ENCODE measurements around the gene PDGFB. TPM values are rescaled to one million over a fixed set of nuclear protein-coding genes. Genes with fewer than 3 reads are reported as not detected.

The PDGFB gene
- total RNA-seq, 2 experiments from 2014 or later, result 6.4 to 6.5 TPM

GRCh38 chr22:39283322-39284141, 38.8 kb upstream of the PDGFB start:
- Mint-ChIP-seq H3K4me3 (no peak overlapping the region), H3K27me3 (peaks cover 13% of the 10 kb centered on the region), H3K36me3 (ENCODE audit: low read depth) (no peaks in the 10 kb centered on the region), H3K4me1 (peaks cover 2% of the 10 kb centered on the region), H3K27ac (no peak overlapping the region), H3K9me3 (no peaks in the 10 kb centered on the region)
- ChIA-PET CTCF (interaction anchor here (1.4 kb wide), 1 partner anchor 114 kb away, joined by 3 read pairs; no protein-coding TSS in a partner anchor), POLR2A (no interaction called here)
- no peak for DNase-seq

DNA sequence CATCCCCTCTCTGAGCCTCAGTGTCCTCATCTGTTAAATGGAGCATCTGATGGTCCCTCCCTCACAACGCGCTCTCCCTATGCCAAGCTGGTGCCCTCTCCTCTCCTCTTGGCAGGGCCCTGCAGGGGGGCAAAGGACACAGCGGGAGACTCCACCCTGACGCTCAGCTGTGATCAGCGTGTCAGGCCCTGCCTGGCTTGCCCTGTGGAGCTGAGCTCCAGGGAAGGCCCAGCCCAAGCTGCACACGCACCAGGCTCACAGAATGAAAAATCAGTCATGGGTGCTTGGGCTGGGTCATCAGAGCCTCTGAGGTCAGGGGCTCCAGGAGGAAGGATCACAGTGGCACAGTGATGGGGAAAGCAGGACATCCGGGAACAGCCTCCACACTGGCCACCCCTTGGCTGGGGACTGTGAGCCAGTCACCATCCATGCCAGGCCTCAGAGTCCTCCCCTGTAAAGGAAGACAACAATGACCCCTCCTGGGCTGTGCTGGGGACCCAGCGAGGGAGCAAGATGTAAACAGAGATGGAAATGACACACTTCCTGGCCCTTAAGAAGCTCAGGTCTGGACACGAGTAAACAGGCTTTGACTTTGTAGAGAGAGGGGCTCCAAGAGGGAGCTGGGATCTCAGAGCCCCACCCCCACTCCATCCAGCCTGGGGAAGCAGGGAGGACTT, 38.0 kb upstream of the PDGFB start:
- CTCF ChIA-PET, result interaction anchor here (1.4 kb wide), 1 partner anchor 113 kb away, joined by 3 read pairs; no protein-coding TSS in a partner anchor
- Mint-ChIP-seq H3K27ac (no peak overlapping the region), H3K9me3 (no peaks in the 10 kb centered on the region), H3K36me3 (ENCODE audit: low read depth) (no peaks in the 10 kb centered on the region), H3K27me3 (peaks cover 13% of the 10 kb centered on the region), H3K4me3 (no peak overlapping the region), H3K4me1 (peaks cover 2% of the 10 kb centered on the region)
- no peak for DNase-seq
- POLR2A ChIA-PET, result no interaction called here

GRCh38 chr22:39281126-39281525, 36.3 kb upstream of the PDGFB start:
- Mint-ChIP-seq H3K27me3 (peaks cover 17% of the 10 kb centered on the region), H3K36me3 (ENCODE audit: low read depth) (no peaks in the 10 kb centered on the region), H3K9me3 (peaks cover 2% of the 10 kb centered on the region), H3K4me3 (no peak overlapping the region), H3K4me1 (no peaks in the 10 kb centered on the region), H3K27ac (no peak overlapping the region)
- CTCF ChIA-PET, result no interaction called here
- POLR2A ChIA-PET, result no interaction called here
- no peak for DNase-seq

DNA sequence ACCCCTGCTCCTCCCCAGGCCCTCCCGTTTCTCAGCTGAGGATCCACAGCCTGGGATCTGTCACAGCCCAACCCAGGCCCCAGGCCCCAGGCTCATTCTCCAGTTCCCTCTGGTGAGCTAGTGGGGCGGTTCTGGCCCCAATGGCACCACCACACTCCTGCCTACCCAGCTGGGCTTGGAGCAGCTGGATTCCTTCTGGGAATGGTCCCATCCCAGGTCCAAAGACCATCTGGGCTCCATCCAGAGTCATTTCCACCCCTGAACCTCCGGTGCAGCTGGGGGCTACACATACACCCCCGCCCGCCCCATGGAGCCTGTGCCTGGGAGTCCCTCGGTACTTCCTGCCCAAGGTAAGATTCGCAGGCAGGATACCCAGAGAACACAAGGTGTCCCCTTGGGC, 35.5 kb upstream of the PDGFB start:
- POLR2A ChIA-PET, result no interaction called here
- peaks cover 2% of the 10 kb centered on the region for H3K9me3 Mint-ChIP-seq
- peaks cover 21% of the 10 kb centered on the region for H3K27me3 Mint-ChIP-seq
- H3K27ac Mint-ChIP-seq, result no peak overlapping the region
- no peak for DNase-seq
- no peaks in the 10 kb centered on the region for H3K36me3 Mint-ChIP-seq (ENCODE audit: low read depth)
- H3K4me1 Mint-ChIP-seq, result no peaks in the 10 kb centered on the region
- CTCF ChIA-PET, result no interaction called here
- no peak overlapping the region for H3K4me3 Mint-ChIP-seq

DNA sequence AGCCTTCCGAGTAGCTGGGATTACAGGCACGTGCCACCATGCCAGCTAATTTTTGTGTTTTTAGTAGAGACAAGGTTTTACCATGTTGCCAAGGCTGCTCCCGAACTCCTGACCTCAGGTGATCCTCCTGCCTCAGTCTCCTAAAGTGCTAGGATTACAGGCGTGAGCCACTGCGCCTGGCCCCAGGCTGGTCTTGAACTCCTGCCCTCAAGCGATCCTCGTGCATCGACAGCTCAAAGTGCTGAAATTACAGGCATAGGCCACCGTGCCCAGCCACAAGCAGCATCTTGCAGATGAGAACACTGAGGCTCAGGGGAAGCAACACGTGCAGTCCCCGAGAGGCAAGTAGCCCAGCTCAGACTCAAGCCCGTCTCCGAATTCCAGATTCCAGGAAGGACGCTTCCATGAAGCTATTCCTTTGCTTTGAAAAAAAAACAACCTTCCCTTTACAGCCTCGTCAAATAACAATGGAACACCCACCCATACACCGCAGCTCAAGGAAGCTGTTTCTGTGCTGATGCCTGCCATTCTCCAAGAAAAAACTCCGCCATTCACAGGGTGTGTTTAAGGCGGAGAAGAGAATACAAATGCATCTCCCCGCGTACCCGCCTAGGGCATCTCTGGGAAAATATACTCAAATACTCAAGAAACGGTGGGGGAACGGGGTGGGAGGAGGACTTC, 34.5 kb upstream of the PDGFB start:
- no peak for DNase-seq
- no peak overlapping the region for H3K27ac Mint-ChIP-seq
- CTCF ChIA-PET, result interaction anchor here (1.2 kb wide), 1 partner anchor 492 kb away, joined by 5 read pairs; no protein-coding TSS in a partner anchor
- peaks cover 2% of the 10 kb centered on the region for H3K9me3 Mint-ChIP-seq
- H3K4me1 Mint-ChIP-seq, result no peaks in the 10 kb centered on the region
- H3K36me3 Mint-ChIP-seq (ENCODE audit: low read depth), result no peaks in the 10 kb centered on the region
- no peak overlapping the region for H3K4me3 Mint-ChIP-seq
- POLR2A ChIA-PET, result no interaction called here
- peaks cover 21% of the 10 kb centered on the region for H3K27me3 Mint-ChIP-seq

GRCh38 chr22:39278040-39278439, 33.3 kb upstream of the PDGFB start:
- Mint-ChIP-seq H3K9me3 (peaks cover 2% of the 10 kb centered on the region), H3K4me3 (no peak overlapping the region), H3K4me1 (no peaks in the 10 kb centered on the region), H3K27me3 (peaks cover 21% of the 10 kb centered on the region), H3K36me3 (ENCODE audit: low read depth) (no peaks in the 10 kb centered on the region), H3K27ac (no peak overlapping the region)
- ChIA-PET POLR2A (no interaction called here), CTCF (no interaction called here)
- no peak for DNase-seq

DNA sequence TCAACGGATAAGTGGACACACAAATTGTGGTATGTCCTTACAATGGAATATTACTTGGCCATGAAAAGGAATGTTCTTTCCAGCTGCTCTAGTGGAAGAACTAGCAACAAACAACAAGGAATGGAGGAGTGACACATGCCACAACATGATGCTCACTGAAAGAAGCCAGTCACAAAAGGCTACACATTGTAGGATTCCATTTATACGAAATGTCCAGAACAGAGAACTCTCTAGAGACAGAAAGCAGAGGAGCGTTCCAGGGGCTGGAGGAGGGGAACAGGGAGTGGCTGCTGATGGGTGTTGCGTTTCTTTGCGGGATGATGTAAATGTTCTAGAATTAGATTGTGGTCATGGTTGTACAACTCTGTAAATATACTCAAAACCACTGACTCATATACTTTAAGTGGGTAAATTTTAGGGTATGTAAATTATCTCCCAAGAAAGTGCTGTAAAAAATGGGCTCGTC, 32.4 kb upstream of the PDGFB start:
- Mint-ChIP-seq H3K36me3 (ENCODE audit: low read depth) (no peaks in the 10 kb centered on the region), H3K27me3 (peaks cover 21% of the 10 kb centered on the region), H3K4me1 (no peaks in the 10 kb centered on the region), H3K9me3 (peaks cover 2% of the 10 kb centered on the region), H3K27ac (no peak overlapping the region), H3K4me3 (no peak overlapping the region)
- ChIA-PET CTCF (no interaction called here), POLR2A (no interaction called here)
- DNase-seq, result no peak

DNA sequence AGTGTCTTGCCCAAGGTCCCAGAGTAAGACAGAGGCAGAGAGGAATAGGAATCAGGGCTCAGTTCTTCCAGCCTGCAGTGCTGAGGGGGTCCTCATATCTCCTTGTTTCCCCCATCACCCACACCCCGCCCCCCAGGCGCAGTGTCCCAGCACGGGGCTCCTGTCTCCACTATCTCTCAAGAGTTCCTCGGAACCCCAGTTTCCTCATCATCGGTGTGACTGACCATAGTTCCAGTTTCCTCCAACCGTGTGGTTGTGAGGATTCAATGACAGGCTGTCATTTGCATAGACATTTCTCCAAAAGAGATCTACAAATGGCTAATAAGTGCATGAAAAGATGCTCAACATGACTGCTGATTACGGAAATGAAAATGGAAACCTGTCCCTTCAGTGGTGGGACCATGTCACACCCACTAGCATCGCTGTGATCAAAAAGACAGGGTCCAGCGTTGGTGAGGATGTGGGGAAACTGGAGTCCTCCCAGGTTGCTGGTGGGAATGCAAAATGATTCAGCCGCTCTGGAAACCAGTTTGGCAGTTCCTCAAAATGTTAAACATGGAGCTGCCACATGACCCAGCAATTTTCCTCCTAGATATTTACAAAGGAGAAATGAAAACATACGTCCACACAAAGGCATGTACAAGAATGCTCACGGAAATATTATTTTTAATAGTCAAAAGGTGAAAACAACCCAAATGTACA, 31.8 kb upstream of the PDGFB start:
- no peak overlapping the region for H3K27ac Mint-ChIP-seq
- DNase-seq, result no peak
- H3K4me1 Mint-ChIP-seq, result no peaks in the 10 kb centered on the region
- H3K9me3 Mint-ChIP-seq, result peaks cover 2% of the 10 kb centered on the region
- no peak overlapping the region for H3K4me3 Mint-ChIP-seq
- CTCF ChIA-PET, result no interaction called here
- POLR2A ChIA-PET, result no interaction called here
- no peaks in the 10 kb centered on the region for H3K36me3 Mint-ChIP-seq (ENCODE audit: low read depth)
- peaks cover 21% of the 10 kb centered on the region for H3K27me3 Mint-ChIP-seq

DNA sequence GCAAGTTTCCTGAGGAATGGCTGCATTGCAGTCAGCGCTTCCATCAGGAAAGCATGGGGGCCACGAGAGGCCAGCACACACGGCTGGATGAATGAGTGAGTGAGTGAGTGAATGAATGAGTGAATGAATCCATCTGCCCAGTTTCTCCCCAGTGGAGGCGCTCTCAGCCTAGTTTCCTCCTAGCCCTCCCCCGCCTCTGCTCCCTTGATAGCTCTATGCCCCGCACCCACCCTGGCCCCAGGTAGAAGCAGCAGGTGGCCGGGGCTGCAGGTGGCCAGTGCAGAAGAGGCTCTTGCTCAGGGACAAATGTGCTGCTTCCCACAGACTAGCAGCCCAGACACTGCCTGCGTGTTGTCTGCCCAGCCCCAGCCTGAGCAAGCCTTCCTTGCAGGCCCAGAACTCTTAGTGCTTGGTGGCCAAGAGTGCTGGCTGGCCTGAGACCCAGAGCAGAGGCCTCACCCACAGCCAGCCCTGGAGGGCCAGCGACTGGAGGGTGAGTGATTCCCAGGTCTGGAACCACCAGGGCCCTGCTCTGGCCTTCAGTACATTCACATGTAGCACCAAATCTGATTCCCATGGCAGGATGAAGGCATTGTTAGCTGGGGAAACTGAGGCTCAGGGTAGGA, 31.1 kb upstream of the PDGFB start:
- H3K4me1 Mint-ChIP-seq, result no peaks in the 10 kb centered on the region
- no peak overlapping the region for H3K27ac Mint-ChIP-seq
- peaks cover 2% of the 10 kb centered on the region for H3K9me3 Mint-ChIP-seq
- ChIA-PET CTCF (no interaction called here), POLR2A (no interaction called here)
- no peak for DNase-seq
- H3K4me3 Mint-ChIP-seq, result no peak overlapping the region
- H3K36me3 Mint-ChIP-seq (ENCODE audit: low read depth), result no peaks in the 10 kb centered on the region
- peaks cover 21% of the 10 kb centered on the region for H3K27me3 Mint-ChIP-seq

- Mint-ChIP-seq H3K27ac (no peak overlapping the region), H3K4me1 (no peaks in the 10 kb centered on the region), H3K9me3 (peaks cover 2% of the 10 kb centered on the region), H3K27me3 (peaks cover 16% of the 10 kb centered on the region), H3K36me3 (ENCODE audit: low read depth) (no peaks in the 10 kb centered on the region), H3K4me3 (no peak overlapping the region)
- no peak for DNase-seq
- ChIA-PET POLR2A (no interaction called here), CTCF (no interaction called here)
Observed at GRCh38 chr22:39273950-39274887, 29.4 kb upstream of the PDGFB start.

DNA sequence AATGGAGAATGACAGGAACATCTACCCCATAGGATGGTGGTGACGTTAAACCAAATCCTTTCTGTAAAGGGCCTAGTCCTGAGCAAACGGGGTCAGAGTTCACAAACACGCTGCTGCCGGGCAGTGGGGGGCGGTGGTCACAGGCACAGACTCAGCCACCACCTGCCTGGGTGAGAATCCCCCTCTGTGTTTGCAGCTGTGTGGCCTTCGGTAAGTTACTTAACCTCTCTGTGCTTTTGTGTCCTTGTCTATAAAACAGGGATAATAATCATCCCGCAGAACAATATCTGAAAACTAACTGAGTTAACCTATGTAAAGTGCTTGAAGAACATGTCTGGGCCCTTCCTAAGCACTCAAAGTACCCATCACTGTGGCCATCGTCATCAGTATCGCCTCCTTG, 26.0 kb upstream of the PDGFB start:
- CTCF ChIA-PET, result no interaction called here
- H3K27ac Mint-ChIP-seq, result no peak overlapping the region
- POLR2A ChIA-PET, result no interaction called here
- peaks cover 9% of the 10 kb centered on the region for H3K4me1 Mint-ChIP-seq
- DNase-seq, result no peak
- peaks cover under 1% of the 10 kb centered on the region for H3K27me3 Mint-ChIP-seq
- H3K4me3 Mint-ChIP-seq, result no peak overlapping the region
- no peaks in the 10 kb centered on the region for H3K9me3 Mint-ChIP-seq
- no peaks in the 10 kb centered on the region for H3K36me3 Mint-ChIP-seq (ENCODE audit: low read depth)

DNA sequence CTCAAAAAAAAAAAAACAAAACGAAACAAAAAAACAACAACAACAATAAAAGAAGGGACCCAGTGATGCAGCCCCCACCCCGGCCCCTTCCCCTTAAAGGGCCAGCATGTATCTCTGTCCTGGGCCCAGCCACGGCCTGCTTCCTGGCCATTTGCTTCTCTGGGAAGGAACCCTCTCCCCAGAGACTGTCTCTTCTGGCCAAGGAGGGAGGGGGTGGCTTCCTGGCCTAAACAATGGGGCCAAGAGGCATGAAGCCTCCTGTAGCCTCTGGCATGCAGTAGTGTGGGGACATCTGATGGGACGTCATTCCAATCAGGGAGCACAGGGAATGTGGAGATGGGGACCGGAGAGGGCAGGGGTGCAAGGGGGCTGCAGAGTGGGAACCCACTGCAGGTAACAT, 25.5 kb upstream of the PDGFB start:
- Mint-ChIP-seq H3K27ac (no peak overlapping the region), H3K4me3 (no peak overlapping the region), H3K36me3 (ENCODE audit: low read depth) (no peaks in the 10 kb centered on the region), H3K4me1 (peaks cover 13% of the 10 kb centered on the region), H3K27me3 (no peaks in the 10 kb centered on the region), H3K9me3 (no peaks in the 10 kb centered on the region)
- DNase-seq, result no peak
- ChIA-PET CTCF (no interaction called here), POLR2A (no interaction called here)

Measured in activated CD4-positive, alpha-beta memory T cell treated with anti-CD3 and anti-CD28 coated beads, Interleukin-2, amount 10 ng/mL, durations not matched to agents 7 days and 5 days (primary cell).